Measurements from ENCODE around the gene PLA1A. TPM values are rescaled to one million over a fixed set of nuclear protein-coding genes. Genes with fewer than 3 reads are reported as not detected.

PLA1A gene
- total RNA-seq, 1 donor from 2014 or later, result 37.6 TPM

DNA sequence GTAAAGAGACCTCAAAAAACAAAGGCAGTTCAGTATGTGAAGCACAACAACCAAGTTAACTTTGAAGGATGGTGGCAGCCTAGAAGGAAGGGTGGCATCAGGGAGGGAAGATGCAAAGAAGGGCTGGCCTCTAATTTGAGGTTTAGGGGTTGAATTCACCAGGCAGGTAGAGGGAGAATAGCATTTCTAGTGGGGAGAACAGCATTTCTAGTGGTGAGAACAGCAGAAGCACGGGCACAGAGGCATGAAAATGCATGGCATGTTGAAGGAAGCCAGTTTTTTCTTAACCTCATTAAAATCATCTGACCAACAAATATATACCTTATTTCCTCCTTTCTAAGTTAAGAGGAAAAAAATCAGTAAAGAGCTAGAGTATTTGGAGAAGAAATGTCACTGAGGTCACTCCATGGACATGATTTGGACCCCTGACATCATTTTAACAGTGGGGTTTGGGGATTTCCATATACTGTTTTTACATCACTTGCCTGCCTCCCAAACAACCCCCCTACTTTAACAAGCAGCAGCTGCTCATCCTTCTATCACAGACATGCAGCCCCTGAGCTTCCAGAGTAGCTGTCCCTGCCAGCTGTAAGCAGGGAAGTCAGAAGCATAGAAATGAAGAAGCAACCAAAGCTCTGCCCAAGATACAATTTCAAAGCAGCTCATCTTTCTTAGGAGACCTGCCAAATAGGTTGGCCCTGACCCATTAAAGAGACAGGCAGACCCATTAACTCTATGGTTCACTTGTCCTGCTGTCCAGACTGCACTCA, 65.1 kb downstream of the PLA1A start:
- Histone ChIP-seq H3K4me3 (no peak overlapping the region), H3K27ac (no peak overlapping the region), H3K4me1 (peaks cover 13% of the 10 kb centered on the region), H3K9me3 (no peaks in the 10 kb centered on the region), H3K27me3 (no peaks in the 10 kb centered on the region), H3K36me3 (no peaks in the 10 kb centered on the region)
- DNase-seq, result no peak
- no peak for ATAC-seq
- intact Hi-C loops (cut with DNase I), result no loop called here
- TF ChIP-seq, protein P1, sequence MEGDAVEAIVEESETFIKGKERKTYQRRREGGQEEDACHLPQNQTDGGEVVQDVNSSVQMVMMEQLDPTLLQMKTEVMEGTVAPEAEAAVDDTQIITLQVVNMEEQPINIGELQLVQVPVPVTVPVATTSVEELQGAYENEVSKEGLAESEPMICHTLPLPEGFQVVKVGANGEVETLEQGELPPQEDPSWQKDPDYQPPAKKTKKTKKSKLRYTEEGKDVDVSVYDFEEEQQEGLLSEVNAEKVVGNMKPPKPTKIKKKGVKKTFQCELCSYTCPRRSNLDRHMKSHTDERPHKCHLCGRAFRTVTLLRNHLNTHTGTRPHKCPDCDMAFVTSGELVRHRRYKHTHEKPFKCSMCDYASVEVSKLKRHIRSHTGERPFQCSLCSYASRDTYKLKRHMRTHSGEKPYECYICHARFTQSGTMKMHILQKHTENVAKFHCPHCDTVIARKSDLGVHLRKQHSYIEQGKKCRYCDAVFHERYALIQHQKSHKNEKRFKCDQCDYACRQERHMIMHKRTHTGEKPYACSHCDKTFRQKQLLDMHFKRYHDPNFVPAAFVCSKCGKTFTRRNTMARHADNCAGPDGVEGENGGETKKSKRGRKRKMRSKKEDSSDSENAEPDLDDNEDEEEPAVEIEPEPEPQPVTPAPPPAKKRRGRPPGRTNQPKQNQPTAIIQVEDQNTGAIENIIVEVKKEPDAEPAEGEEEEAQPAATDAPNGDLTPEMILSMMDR (IDR thresholded peaks at IDR 0.05), result no peak

DNA sequence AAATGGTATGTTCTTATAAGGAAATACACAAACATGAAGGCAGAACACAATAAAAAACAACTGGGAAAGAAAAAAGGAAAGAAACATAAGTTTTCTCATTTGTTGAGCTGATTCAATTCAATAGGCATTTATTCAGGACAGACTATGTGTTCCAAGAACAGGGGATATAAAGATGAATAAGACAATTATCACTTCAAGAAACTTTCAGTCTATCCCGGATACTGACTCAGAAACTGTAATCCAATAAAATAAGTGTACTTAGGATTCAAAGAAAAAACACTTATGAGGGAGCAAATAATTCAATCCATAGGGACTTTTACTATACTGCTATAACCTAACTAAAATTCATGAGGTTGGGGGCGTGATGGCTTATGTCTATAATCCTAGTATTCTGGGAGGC, 66.2 kb downstream of the PLA1A start:
- no peaks in the 10 kb centered on the region for H3K27me3 ChIP-seq
- no peaks in the 10 kb centered on the region for H3K9me3 ChIP-seq
- peaks cover 12% of the 10 kb centered on the region for H3K4me1 ChIP-seq
- peaks cover 8% of the 10 kb centered on the region for H3K36me3 ChIP-seq
- H3K4me3 ChIP-seq, result no peak overlapping the region
- no peak for ATAC-seq
- intact Hi-C loops (cut with DNase I), result no loop called here
- H3K27ac ChIP-seq, result no peak overlapping the region
- TF ChIP-seq, protein P1 (IDR thresholded peaks at IDR 0.05), result no peak
- DNase-seq, result no peak

DNA sequence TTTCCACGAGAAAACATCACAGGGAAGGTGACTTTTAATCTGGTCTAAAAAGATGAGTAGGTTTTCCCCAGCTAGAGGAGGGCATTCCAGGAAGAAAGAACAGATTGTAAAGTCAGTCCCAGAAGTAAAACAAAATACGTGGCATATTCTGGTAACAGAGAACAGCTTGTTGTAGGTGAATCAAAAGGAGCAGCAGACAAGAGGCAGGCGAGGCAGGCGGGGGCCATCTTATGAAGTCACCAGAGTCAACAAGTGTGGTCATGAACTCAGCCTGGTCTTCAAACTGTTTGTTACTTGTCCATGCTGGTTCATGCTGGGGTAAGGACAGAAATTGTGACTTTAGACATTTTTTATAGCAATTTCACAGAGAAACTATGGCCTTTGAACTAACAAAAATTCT, 66.7 kb downstream of the PLA1A start:
- ATAC-seq (no peak), DNase-seq (no peak)
- H3K9me3 ChIP-seq, result no peaks in the 10 kb centered on the region
- H3K27ac ChIP-seq, result no peak overlapping the region
- intact Hi-C loops (cut with DNase I), result no loop called here
- H3K36me3 ChIP-seq, result peaks cover 13% of the 10 kb centered on the region
- H3K27me3 ChIP-seq, result no peaks in the 10 kb centered on the region
- TF ChIP-seq, protein P1 (IDR thresholded peaks at IDR 0.05), result no peak
- H3K4me1 ChIP-seq, result peaks cover 12% of the 10 kb centered on the region
- H3K4me3 ChIP-seq, result no peak overlapping the region

DNA sequence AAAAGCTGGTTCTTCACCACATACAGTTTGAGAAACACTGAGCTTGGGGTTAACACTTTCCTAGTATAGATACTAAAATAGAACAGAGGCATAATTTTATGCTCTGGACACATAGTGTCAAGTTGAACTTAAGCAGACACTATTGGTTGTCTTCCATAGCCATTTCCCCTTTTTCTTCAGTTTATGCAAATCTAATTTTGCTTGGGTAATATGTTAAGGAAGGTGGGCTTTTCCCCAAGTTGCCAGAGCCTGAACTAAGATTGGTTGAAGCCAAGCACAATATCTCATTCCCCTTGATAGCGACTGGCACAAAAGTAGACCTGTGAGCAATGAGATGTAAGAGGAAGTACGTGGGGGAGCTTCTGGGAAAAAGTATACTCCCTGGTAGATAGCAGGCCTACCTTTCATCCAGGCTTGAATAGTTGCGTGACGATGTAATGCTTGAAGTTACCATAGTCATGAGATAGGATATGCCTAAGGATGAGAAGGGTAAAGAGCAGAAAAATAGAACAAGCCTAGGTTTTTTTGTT, 67.2 kb downstream of the PLA1A start:
- Histone ChIP-seq H3K4me3 (no peak overlapping the region), H3K36me3 (peaks cover 18% of the 10 kb centered on the region), H3K27ac (no peak overlapping the region), H3K4me1 (peaks cover 15% of the 10 kb centered on the region), H3K9me3 (no peaks in the 10 kb centered on the region), H3K27me3 (no peaks in the 10 kb centered on the region)
- intact Hi-C loops (cut with DNase I), result no loop called here
- no peak for ATAC-seq
- TF ChIP-seq, protein P1 (IDR thresholded peaks at IDR 0.05), result no peak
- no peak for DNase-seq

DNA sequence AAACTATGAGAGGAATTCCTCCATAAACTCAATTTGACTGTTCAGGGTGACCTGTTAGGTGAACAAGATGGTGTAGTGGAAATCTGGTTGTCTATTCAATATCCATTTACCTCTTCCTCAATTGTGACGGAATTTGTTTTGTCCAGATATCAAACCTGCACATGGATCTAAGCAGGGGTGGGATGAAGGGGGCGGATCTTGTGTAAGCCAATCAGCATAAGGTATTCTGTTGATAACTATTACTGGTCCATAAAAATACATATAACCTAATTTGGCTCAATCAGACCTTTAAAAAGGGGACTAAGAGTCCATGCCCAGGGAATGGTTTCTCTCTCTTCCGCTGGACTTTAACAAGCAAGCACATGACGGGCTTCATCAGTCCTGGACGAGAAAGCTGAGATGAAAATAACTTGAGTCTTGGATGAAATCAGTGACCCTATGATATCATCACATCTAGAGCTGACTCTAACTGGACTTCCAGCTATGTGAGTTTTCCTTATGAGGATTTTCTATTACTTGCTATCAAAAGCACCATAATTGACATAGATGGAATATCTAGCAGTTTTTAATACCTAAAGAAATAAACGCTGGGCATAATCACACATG, 68.4 kb downstream of the PLA1A start:
- no peak for ATAC-seq
- TF ChIP-seq, protein P1 (IDR thresholded peaks at IDR 0.05), result no peak
- no peak overlapping the region for H3K27ac ChIP-seq
- intact Hi-C loops (cut with DNase I), result no loop called here
- H3K4me3 ChIP-seq, result no peak overlapping the region
- H3K4me1 ChIP-seq, result peaks cover 14% of the 10 kb centered on the region
- no peak for DNase-seq
- H3K27me3 ChIP-seq, result no peaks in the 10 kb centered on the region
- H3K9me3 ChIP-seq, result no peaks in the 10 kb centered on the region
- H3K36me3 ChIP-seq, result peaks cover 23% of the 10 kb centered on the region

All from upper lobe of right lung (tissue), 1 donor.